GM13976 (cell line): ENCODE results near the gene HUWE1.

ENCODE experiments used
- DNase-seq: peaks from one replicate; pipeline ENCODE4 v3.0.0; 2012; ENCODE audit warnings: low spot score
- in situ Hi-C: fragments of 300-500 bp; cut with MboI; formaldehyde crosslinking; loops from one replicate; pipeline ENCODE4 v1.12.0; 2022; ENCODE audit warnings: low sequenced_read_pairs, mixed read lengths, inconsistent platforms; ENCODE audit not compliant: unreplicated experiment
- TF ChIP-seq, protein P1 (sequence below): IDR thresholded peaks from 2 replicates; pipeline ENCODE4 v1.5.1; 2012; ENCODE audit warnings: borderline replicate concordance, mild to moderate bottlenecking; ENCODE audit not compliant: insufficient read depth; ENCODE audit errors: extremely low read depth, missing control alignments, control extremely low read depth

HUWE1 gene

DNA sequence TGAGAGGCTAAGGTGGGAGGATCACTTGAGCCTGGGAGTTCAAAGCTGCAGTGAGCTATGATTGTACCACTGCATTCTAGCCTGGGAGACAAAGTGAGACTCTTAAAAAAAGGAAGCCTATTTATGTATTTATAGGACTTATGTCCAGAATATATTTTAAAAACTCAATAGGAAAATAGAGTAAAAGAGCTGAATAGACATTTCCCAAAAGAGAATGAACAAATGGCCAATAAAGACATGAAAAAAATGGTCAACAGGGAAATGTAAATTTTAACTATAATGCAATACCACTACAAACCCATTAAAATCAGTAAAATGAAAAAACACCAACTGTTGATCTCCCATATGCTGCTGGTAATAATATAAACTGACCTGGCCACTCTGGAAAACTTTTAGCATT lies 115.0 kb downstream of the HUWE1 start:
- DNase-seq: no peak
- in situ Hi-C loops: no loop called here
- TF ChIP-seq, protein P1, sequence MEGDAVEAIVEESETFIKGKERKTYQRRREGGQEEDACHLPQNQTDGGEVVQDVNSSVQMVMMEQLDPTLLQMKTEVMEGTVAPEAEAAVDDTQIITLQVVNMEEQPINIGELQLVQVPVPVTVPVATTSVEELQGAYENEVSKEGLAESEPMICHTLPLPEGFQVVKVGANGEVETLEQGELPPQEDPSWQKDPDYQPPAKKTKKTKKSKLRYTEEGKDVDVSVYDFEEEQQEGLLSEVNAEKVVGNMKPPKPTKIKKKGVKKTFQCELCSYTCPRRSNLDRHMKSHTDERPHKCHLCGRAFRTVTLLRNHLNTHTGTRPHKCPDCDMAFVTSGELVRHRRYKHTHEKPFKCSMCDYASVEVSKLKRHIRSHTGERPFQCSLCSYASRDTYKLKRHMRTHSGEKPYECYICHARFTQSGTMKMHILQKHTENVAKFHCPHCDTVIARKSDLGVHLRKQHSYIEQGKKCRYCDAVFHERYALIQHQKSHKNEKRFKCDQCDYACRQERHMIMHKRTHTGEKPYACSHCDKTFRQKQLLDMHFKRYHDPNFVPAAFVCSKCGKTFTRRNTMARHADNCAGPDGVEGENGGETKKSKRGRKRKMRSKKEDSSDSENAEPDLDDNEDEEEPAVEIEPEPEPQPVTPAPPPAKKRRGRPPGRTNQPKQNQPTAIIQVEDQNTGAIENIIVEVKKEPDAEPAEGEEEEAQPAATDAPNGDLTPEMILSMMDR: no peak

GRCh38 chrX:53563324-53563723 lies 123.2 kb downstream of the HUWE1 start:
- no peak for DNase-seq
- in situ Hi-C loops: no loop called here
- TF ChIP-seq, protein P1: no peak

- in situ Hi-C loops: no loop called here
- TF ChIP-seq, protein P1: no peak
These were observed 124.6 kb downstream of the HUWE1 start for GRCh38 chrX:53561912-53562311.

GRCh38 chrX:53558646-53559045 lies 127.9 kb downstream of the HUWE1 start:
- no peak for DNase-seq
- TF ChIP-seq, protein P1: no peak
- in situ Hi-C loops: no loop called here

More at GRCh38 chrX:53561912-53562311, 124.6 kb downstream of the HUWE1 start:
- DNase-seq: no peak

DNA sequence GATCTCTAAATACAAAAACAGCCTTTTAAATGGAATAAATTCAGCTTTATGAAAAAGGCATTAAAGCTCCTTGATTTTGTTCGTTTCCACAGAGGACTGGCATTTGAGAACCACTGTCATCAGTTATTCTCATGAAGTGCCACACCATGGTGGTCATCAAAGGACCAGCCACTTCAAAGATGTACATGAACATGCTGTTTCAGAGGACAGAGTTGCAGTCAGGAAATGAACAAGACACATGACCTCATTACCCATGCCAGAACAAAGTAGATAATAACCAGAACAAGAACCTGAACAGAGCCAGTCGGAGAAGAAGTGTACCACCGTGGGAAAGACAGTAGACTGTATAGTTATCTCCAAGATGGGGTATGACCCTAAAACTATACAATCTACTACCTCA lies 129.7 kb downstream of the HUWE1 start:
- TF ChIP-seq, protein P1: no peak
- in situ Hi-C loops: no loop called here
- no peak for DNase-seq

GRCh38 chrX:53550756-53551463 lies 135.6 kb downstream of the HUWE1 start:
- in situ Hi-C loops: no loop called here
- TF ChIP-seq, protein P1: no peak
- DNase-seq: no peak
